GM21390 (cell line): ENCODE results near the gene ITGB1BP1.

ENCODE experiments used
- ATAC-seq: cut with Tn5 transposase; IDR thresholded peaks from one replicate; pipeline ENCODE4 v1.9.1; 2021; ENCODE audit not compliant: unreplicated experiment

Gene ITGB1BP1

GRCh38 chr2:9380702-9381628 is 42.4 kb downstream of the ITGB1BP1 start:
- ATAC-seq = no peak

DNA sequence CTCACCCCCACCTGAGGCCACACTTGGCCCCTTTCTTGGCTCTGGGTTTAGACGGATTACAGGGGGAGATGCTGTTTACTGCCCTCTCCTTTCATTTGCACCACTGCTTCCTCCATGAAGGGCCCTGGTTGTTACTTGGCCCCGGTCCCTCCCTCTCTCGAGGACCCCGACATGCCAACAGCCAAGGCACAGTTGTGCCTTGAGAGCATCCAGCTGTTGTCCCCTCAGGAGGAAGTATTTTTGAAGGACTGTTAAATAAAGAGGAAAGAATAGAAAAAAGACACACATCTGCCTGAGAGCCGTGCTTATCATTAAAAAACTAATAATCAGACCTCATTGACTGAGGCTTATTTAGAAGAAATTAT is 44.0 kb downstream of the ITGB1BP1 start:
- no peak for ATAC-seq

DNA sequence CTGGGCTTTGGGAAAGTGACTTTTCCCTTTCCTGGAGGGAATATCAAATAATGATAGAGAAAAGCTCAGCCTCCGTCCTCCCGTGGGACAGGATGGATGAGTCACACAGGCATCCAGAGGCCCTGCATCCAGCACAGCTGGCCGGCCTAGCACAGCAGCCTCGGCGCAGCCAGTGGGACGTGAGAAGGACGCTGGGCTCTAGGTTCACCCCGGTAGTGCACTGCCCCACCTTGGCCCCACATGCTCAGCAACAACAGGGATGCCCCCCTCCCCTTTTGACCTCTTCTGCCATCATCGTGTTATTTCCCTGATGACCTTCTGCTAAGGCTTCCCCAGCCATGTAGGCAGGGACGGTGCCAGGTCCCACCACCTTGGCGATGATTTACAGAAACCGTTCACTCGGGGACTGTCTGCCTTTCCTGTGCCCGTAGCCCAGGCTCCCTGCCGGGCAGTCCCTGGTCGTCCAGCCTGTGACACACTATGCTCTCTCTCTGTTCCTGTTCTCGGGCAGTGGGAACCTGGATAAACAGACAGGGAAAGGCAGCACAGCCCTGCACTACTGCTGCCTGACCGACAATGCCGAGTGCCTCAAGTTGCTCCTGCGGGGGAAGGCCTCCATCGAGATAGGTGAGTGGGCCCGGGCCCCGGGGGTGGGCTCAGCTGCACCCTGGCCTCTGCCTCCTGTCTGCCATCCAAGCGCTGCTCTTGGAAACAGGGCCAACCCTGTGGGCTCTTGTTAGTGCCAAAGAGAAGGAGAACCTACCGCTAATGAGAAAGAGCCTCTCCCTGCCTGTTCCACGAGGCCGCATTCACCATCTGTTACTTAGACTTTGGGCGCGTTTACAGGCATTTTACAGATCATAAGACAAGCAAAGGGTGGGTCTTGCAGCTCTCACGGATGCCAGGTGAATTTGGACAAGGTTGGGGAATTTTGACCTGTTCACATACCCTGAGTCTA is 44.6 kb downstream of the ITGB1BP1 start:
- no peak for ATAC-seq

DNA sequence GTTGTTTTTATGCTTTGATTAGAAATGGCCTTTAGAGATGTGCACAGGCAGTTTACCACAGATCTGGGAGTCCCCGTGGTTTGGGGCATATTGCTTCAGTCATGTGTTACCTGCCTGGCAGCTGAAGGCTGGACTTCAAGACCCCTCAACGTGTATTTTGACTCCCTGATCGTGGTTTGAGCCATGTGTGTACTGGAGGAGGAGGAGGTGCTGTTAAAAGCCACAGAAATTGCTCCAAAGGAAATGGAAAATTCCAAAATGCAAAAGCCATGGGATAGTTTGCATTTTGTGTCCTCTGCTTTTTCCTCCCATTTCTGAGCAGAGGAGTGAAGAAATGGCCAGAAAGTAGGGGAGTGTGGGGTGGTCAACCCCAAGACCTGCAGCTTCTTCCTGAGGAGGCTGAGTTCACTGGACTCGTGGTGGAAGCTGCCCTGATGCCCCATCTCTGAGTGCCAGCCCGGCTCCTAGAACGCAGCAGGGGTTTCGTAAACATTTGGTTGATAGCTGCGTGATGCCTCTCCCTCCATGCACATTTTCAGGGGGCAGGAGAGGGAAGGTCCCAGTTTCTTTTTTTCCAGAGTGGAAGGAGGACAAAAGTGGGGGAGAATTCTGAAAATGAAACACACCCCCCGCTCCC is 45.7 kb downstream of the ITGB1BP1 start:
- ATAC-seq = no peak

DNA sequence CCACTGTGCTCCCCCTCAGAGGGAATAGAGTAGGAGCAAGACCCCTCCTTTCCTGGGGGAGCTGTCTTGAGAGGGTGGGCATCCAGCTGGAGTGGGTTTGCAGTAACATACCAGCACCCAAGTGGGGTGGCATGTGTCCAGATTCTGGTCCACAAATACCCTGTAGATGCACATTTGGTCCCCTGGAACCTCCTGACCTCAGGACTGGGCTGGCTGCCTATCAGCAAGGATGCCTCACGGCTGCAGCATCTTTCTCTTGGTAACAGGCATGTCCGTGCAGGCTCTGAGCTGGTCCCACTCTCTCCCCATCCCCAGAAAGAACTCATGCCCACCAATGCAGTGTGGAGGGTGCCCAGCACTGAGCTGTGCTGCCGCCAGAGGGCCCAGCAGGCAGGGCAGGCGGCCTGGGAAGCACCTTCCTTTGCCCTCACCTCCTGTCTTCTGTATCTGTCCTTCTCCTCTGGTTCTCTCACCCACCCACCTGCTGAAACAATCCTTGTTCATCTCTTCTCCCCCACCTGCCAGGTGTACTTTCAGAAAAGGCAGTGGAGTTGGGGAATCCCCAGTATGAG is 47.4 kb downstream of the ITGB1BP1 start:
- ATAC-seq = no peak

DNA sequence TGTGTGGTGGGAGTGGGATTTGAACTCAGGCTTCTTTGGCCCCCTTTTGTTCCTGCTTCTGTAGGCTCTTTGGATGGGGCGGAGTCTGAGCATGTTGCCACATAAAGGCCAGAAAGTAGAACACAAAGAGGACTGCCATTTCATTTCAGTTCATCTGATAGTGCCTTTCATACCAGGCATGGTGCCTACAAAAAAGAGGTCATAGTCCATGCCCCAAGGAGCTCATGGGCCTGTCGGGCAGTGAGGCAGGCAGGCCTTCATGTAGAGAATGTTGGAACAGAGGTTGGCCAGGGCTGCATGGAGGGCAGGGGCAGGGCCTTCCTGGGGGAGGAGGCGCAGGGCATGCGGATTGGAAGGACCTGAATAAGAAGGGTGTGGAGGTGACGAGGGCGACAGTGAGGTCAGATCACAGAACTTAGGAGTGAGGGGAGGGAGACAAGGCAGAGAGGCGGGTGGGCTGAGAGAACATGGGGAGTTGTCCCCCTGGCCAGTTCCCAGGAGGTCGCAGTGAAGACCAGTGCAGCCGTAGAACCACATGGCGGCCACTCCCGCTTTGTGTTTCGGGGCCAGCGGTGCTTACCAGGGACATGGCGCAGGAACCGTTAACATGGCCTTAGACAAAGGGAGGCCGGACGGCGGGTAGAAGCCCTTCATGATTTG is 49.1 kb downstream of the ITGB1BP1 start:
- ATAC-seq = no peak

- ATAC-seq = no peak
These were observed 49.9 kb downstream of the ITGB1BP1 start for GRCh38 chr2:9373476-9373875.

- no peak for ATAC-seq
These were observed 50.3 kb downstream of the ITGB1BP1 start for GRCh38 chr2:9373047-9373446.

DNA sequence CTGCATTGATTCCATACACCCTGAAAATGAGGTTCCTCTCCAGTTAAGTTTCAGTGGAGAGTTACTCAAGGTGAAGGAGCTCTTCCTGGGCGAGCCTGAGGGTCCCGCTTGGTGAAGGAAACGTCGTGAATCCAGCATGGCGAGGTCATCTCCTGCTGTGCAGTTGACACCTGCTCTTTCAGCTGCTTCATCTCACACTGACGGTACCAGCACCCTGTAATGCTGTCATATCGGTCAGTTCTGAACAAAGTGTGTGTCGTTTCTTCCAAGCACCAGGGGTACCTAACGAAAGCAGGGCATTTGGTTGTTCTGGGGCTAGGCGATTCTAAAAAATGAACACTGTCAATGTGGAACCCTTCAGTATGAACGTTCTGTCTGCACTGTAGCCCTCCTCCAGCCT is 52.6 kb downstream of the ITGB1BP1 start:
- no peak for ATAC-seq

DNA sequence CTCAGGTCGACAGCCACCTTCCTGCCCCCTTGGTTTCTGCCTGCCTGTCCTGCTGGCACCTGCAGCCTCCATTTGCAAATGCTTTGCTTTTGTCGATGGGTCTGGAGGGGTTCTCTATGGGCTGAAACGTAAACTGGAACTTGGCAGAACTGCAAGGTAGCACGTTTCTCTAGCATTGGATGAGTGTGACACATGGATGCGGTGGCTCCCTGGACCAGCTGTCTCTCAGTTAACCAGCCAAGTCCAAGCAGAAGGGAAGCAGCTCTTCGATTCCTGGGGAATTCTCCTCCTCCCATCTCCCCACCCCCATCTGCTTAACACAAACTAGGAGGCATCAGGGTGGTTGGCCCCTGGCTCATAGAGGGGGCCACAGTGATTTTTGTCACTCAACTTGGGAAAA is 57.3 kb downstream of the ITGB1BP1 start:
- ATAC-seq = no peak

GRCh38 chr2:9365498-9366019 is 57.8 kb downstream of the ITGB1BP1 start:
- no peak for ATAC-seq

- no peak for ATAC-seq
These were observed 58.4 kb downstream of the ITGB1BP1 start for GRCh38 chr2:9364791-9365497.

- ATAC-seq = no peak
These were observed 59.0 kb downstream of the ITGB1BP1 start for GRCh38 chr2:9364373-9364772.

- no peak for ATAC-seq
These were observed 62.6 kb downstream of the ITGB1BP1 start for GRCh38 chr2:9360701-9361100.

DNA sequence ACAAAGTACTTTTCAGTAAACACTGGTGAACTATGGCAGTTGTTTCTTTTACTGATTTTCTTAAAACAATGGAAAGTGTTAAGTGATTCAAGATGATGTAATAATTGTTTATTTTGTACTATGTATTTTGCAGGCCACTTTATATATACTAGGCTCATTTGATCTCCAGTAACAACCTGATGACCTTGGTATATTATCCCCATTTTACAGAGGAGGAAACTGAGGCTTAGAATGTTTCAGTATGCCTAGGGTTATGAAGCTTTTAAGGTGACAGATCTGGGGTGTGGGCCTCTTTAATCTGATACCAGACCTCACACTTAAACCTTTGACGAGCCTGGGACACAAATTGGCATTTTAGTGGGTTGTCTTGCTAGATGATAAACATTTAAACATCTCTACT is 63.2 kb downstream of the ITGB1BP1 start:
- ATAC-seq = no peak

GRCh38 chr2:9359463-9359862 is 63.9 kb downstream of the ITGB1BP1 start:
- ATAC-seq = no peak

DNA sequence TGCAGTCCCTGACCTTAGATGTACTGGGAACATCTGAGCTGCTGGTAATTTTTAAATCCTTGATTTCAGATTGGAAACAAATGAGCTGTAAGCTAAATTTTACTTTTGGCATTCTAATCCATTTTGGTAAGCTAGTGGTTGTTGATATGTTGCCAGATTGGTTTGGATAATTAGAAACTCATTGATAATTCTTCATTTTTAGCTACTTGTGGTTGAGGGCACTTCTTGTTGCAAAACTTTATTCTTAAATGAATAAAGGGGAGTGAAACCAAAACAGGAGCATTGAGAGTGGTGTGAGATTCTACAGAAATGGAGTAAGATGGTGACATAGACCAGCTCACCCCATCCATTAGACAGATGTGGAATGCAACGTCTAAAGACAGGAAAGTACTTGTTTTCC is 64.5 kb downstream of the ITGB1BP1 start:
- ATAC-seq = no peak

DNA sequence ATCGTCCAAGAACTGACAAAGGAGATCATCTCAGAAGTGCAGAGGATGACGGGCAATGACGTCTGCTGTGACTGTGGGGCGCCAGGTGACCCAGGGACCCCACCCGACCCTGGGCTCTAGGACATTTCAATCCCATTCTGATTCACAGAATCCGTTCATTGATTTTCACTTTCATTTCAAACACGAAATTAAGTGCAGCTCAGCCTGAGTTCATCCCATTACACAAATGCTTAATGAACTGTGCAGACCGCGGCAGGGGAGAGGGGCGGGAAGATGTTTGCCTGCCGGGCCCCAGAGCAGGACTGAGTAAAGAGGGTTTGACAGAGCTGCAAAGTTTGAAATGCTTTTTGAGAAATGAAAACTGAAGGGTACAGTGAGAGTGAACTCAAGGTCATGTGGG is 67.1 kb downstream of the ITGB1BP1 start:
- no peak for ATAC-seq

- ATAC-seq = no peak
These were observed 67.6 kb downstream of the ITGB1BP1 start for GRCh38 chr2:9355716-9356115.

- ATAC-seq = no peak
These were observed 68.1 kb downstream of the ITGB1BP1 start for GRCh38 chr2:9355270-9355669.
